GM13976 (cell line): Measurements from ENCODE around the gene ASXL2.

Experiments
- DNase-seq: peaks from one replicate; pipeline ENCODE4 v3.0.0; 2012; ENCODE audit warnings: low spot score
- CTCF ChIP-seq: IDR thresholded peaks from 2 replicates; pipeline ENCODE4 v1.5.1; 2012; ENCODE audit warnings: borderline replicate concordance, mild to moderate bottlenecking; ENCODE audit not compliant: insufficient read depth; ENCODE audit errors: extremely low read depth, missing control alignments, control extremely low read depth
- in situ Hi-C: fragments of 300-500 bp; cut with MboI; formaldehyde crosslinking; loops from one replicate; pipeline ENCODE4 v1.12.0; 2022; ENCODE audit warnings: low sequenced_read_pairs, mixed read lengths, inconsistent platforms; ENCODE audit not compliant: unreplicated experiment

ASXL2 gene

GRCh38 chr2:25799301-25799700 is 79.0 kb downstream of the ASXL2 start:
- no peak for TF ChIP-seq CTCF
- no peak for DNase-seq
- in situ Hi-C loops = no loop called here

- no peak for DNase-seq
- in situ Hi-C loops = no loop called here
- TF ChIP-seq CTCF = no peak
Observed at GRCh38 chr2:25797620-25798488, 80.4 kb downstream of the ASXL2 start.

GRCh38 chr2:25794544-25795276 is 83.6 kb downstream of the ASXL2 start:
- peak; percentile 66 for DNase-seq
- in situ Hi-C loops = no loop called here
- TF ChIP-seq CTCF = no peak

GRCh38 chr2:25790074-25790790 is 88.1 kb downstream of the ASXL2 start:
- in situ Hi-C loops = no loop called here
- DNase-seq = no peak
- no peak for TF ChIP-seq CTCF

- in situ Hi-C loops = no loop called here
- TF ChIP-seq CTCF = no peak
- no peak for DNase-seq
Observed at GRCh38 chr2:25788457-25788856, 89.8 kb downstream of the ASXL2 start.

GRCh38 chr2:25787020-25787419 is 91.3 kb downstream of the ASXL2 start:
- DNase-seq = no peak
- in situ Hi-C loops = no loop called here
- no peak for TF ChIP-seq CTCF
